Measurements from ENCODE around the gene PTGES.
"Not testable (repeated sequence)": the region's sequence is repeated elsewhere in the genome, so short reads cannot be mapped to it uniquely, and the experiment has no call there.

PTGES gene

GRCh38 chr9:129750013-129750638, 2.7 kb downstream of the PTGES start:
- H3K4me3 ChIP-seq (ENCODE audit: low read length) = no peak overlapping the region
- DNase-seq (ENCODE audit: low read depth) = peak; percentile 90
- TF ChIP-seq CTCF (conservative IDR thresholded peaks at IDR 0.05; ENCODE audit: low read depth, low read length) = no peak

GRCh38 chr9:129749575-129749974, 3.3 kb downstream of the PTGES start:
- DNase-seq (ENCODE audit: low read depth) = no peak
- H3K4me3 ChIP-seq (ENCODE audit: low read length) = no peak overlapping the region
- no peak for TF ChIP-seq CTCF (conservative IDR thresholded peaks at IDR 0.05; ENCODE audit: low read depth, low read length)

- DNase-seq (ENCODE audit: low read depth); H3K4me3 ChIP-seq (ENCODE audit: low read length): not testable (repeated sequence)
Observed at GRCh38 chr9:129749052-129749451, 3.8 kb downstream of the PTGES start.

GRCh38 chr9:129748249-129748648, 4.6 kb downstream of the PTGES start:
- no peak overlapping the region for H3K4me3 ChIP-seq (ENCODE audit: low read length)
- no peak for TF ChIP-seq CTCF (conservative IDR thresholded peaks at IDR 0.05; ENCODE audit: low read depth, low read length)
- no peak for DNase-seq (ENCODE audit: low read depth)

- no peak for TF ChIP-seq CTCF (conservative IDR thresholded peaks at IDR 0.05; ENCODE audit: low read depth, low read length)
- DNase-seq (ENCODE audit: low read depth) = no peak
Observed at GRCh38 chr9:129746092-129746777, 6.6 kb downstream of the PTGES start.

GRCh38 chr9:129745200-129745599, 7.6 kb downstream of the PTGES start:
- no peak for TF ChIP-seq CTCF (conservative IDR thresholded peaks at IDR 0.05; ENCODE audit: low read depth, low read length)
- no peak for DNase-seq (ENCODE audit: low read depth)
- H3K4me3 ChIP-seq (ENCODE audit: low read length) = no peak overlapping the region

More at GRCh38 chr9:129746092-129746777, 6.6 kb downstream of the PTGES start:
- H3K4me3 ChIP-seq (ENCODE audit: low read length) = no peak overlapping the region

- no peak for DNase-seq (ENCODE audit: low read depth)
Observed at GRCh38 chr9:129740666-129741464, 12.0 kb downstream of the PTGES start.

More at GRCh38 chr9:129740666-129741464, 12.0 kb downstream of the PTGES start:
- no peak overlapping the region for H3K4me3 ChIP-seq (ENCODE audit: low read length)
- TF ChIP-seq CTCF (conservative IDR thresholded peaks at IDR 0.05; ENCODE audit: low read depth, low read length) = no peak
